NCI-H1436 (cell line): ENCODE results near the gene TADA2A.

ENCODE experiments used
- DNase-seq: peaks from one replicate; lab custom pipeline; 2025; lab: John Stamatoyannopoulos, UW

The TADA2A gene

GRCh38 chr17:37406635-37407461, at the start of gene TADA2A, which contains the start of gene ACACA:
TSS of gene TADA2A (plus strand) at chr17:37406886. CDS start at chr17:37411366, 4,480 bp downstream.
TSS of gene ACACA (minus strand) at chr17:37406836. CDS start at chr17:37406299, 537 bp downstream.
- peak; percentile 85 for DNase-seq

- peak; percentile 65 for DNase-seq
These were observed 48.4 kb upstream of the TADA2A start for GRCh38 chr17:37358098-37358829.

- DNase-seq: peak; percentile 80
These were observed 47.6 kb upstream of the TADA2A start for GRCh38 chr17:37358830-37359681.

- no peak for DNase-seq
These were observed 47.0 kb upstream of the TADA2A start for GRCh38 chr17:37359682-37360188.

GRCh38 chr17:37360632-37361031, 46.1 kb upstream of the TADA2A start:
- no peak for DNase-seq

- peak; percentile 16 for DNase-seq
These were observed 45.1 kb upstream of the TADA2A start for GRCh38 chr17:37361543-37361942.

- DNase-seq: no peak
These were observed 41.1 kb upstream of the TADA2A start for GRCh38 chr17:37365589-37365988.

GRCh38 chr17:37368577-37368976, 38.1 kb upstream of the TADA2A start:
- no peak for DNase-seq

GRCh38 chr17:37373530-37374159, 33.0 kb upstream of the TADA2A start:
- peak; percentile 90 for DNase-seq

- no peak for DNase-seq
These were observed 31.0 kb upstream of the TADA2A start, which contains the start of gene C17orf78 for GRCh38 chr17:37375706-37376105. TSS of gene C17orf78 (plus strand) at chr17:37375985. CDS start at chr17:37376093, 108 bp downstream.

- no peak for DNase-seq
These were observed 24.6 kb upstream of the TADA2A start for GRCh38 chr17:37382056-37382455.

- no peak for DNase-seq
These were observed 22.0 kb upstream of the TADA2A start for GRCh38 chr17:37384560-37385149.

GRCh38 chr17:37385474-37385990, 21.2 kb upstream of the TADA2A start:
- DNase-seq: no peak

- DNase-seq: no peak
These were observed 20.2 kb upstream of the TADA2A start for GRCh38 chr17:37386462-37386861.

GRCh38 chr17:37388266-37388665, 18.4 kb upstream of the TADA2A start:
- no peak for DNase-seq

GRCh38 chr17:37389160-37389559, 17.5 kb upstream of the TADA2A start:
- DNase-seq: no peak

- DNase-seq: no peak
These were observed 15.5 kb upstream of the TADA2A start for GRCh38 chr17:37391146-37391545.

GRCh38 chr17:37392024-37392590, 14.6 kb upstream of the TADA2A start:
- DNase-seq: no peak

- no peak for DNase-seq
These were observed 13.3 kb upstream of the TADA2A start for GRCh38 chr17:37393352-37393751.

GRCh38 chr17:37399265-37399803, 7.4 kb upstream of the TADA2A start:
- no peak for DNase-seq
